H9 (cell line): Measurements from ENCODE around the gene SLCO4A1. TPM values are rescaled to one million over a fixed set of nuclear protein-coding genes. Genes with fewer than 3 reads are reported as not detected.

Source experiments
- DNase-seq: peaks from one replicate; pipeline ENCODE4 v3.0.0-alpha.2; 2017
- H2AFZ ChIP-seq: one replicate; pipeline ENCODE4 v1.6.1; 2013; ENCODE audit warnings: mild to moderate bottlenecking, low read length, control low read depth, moderate library complexity
- H2AK5ac ChIP-seq: 2 replicates; pipeline ENCODE4 v1.6.1; 2013; ENCODE audit warnings: low read length, control low read depth, mixed read lengths; ENCODE audit not compliant: insufficient read length
- H2BK120ac ChIP-seq: one replicate; pipeline ENCODE4 v1.6.1; 2013; ENCODE audit warnings: low read depth, mild to moderate bottlenecking, low read length, control low read depth, inconsistent platforms; ENCODE audit not compliant: poor library complexity, severe bottlenecking
- H2BK12ac ChIP-seq: 2 replicates; pipeline ENCODE4 v1.6.1; 2013; ENCODE audit warnings: low read length, control low read depth, mixed read lengths, low read depth; ENCODE audit not compliant: insufficient read length
- H2BK15ac ChIP-seq: 2 replicates; pipeline ENCODE4 v1.6.1; 2013; ENCODE audit warnings: low read depth, low read length, control low read depth
- H2BK20ac ChIP-seq: one replicate; pipeline ENCODE4 v1.6.1; 2013; ENCODE audit warnings: low read depth, mild to moderate bottlenecking, low read length, control low read depth, inconsistent platforms; ENCODE audit not compliant: poor library complexity, severe bottlenecking
- H2BK5ac ChIP-seq: 2 replicates; pipeline ENCODE4 v1.6.1; 2013; ENCODE audit warnings: low read length, control low read depth, mixed read lengths; ENCODE audit not compliant: insufficient read length
- H3K14ac ChIP-seq: 2 replicates; pipeline ENCODE4 v1.6.1; 2013; ENCODE audit warnings: low read length, control low read depth; ENCODE audit not compliant: insufficient read depth
- H3K18ac ChIP-seq: 2 replicates; pipeline ENCODE4 v1.6.1; 2013; ENCODE audit warnings: low read depth, mild to moderate bottlenecking, mixed read lengths, low read length, control low read depth; ENCODE audit not compliant: insufficient read length
- H3K23ac ChIP-seq: 2 replicates; pipeline ENCODE4 v1.6.1; 2013; ENCODE audit warnings: low read length, control low read depth, mixed read lengths, low read depth; ENCODE audit not compliant: insufficient read length
- H3K23me2 ChIP-seq: 2 replicates; pipeline ENCODE4 v1.6.1; 2013; ENCODE audit warnings: low read depth, mild to moderate bottlenecking, mixed read lengths, low read length, control low read depth; ENCODE audit not compliant: insufficient read length, poor library complexity, severe bottlenecking
- H3K27ac ChIP-seq: 2 replicates; pipeline ENCODE4 v1.5.1; 2013; ENCODE audit warnings: low read length, control low read depth, mixed read lengths, low read depth; ENCODE audit not compliant: insufficient read length
- H3K27me3 ChIP-seq: 2 replicates; pipeline ENCODE4 v1.6.1; 2013; ENCODE audit warnings: low read length, control low read depth, inconsistent platforms; ENCODE audit not compliant: insufficient read depth
- H3K4ac ChIP-seq: 2 replicates; pipeline ENCODE4 v1.6.1; 2013; ENCODE audit warnings: low read depth, mild to moderate bottlenecking, control low read depth, inconsistent platforms, low read length, moderate library complexity
- H3K4me1 ChIP-seq: 2 replicates; pipeline ENCODE4 v1.6.1; 2013; ENCODE audit warnings: low read length, control low read depth, inconsistent platforms; ENCODE audit not compliant: insufficient read depth
- H3K4me2 ChIP-seq: 2 replicates; pipeline ENCODE4 v1.6.1; 2013; ENCODE audit warnings: low read length, control low read depth, mixed read lengths; ENCODE audit not compliant: insufficient read length, insufficient read depth
- H3K56ac ChIP-seq: 2 replicates; pipeline ENCODE4 v1.6.1; 2013; ENCODE audit warnings: low read depth, mild to moderate bottlenecking, mixed read lengths, low read length, control low read depth; ENCODE audit not compliant: insufficient read length
- H3K79me1 ChIP-seq: 2 replicates; pipeline ENCODE4 v1.6.1; 2013; ENCODE audit warnings: low read depth, mild to moderate bottlenecking, moderate library complexity, low read length, control low read depth, inconsistent platforms; ENCODE audit not compliant: insufficient read depth, poor library complexity, severe bottlenecking
- H3K79me2 ChIP-seq: 2 replicates; pipeline ENCODE4 v1.6.1; 2013; ENCODE audit warnings: low read length, control low read depth, inconsistent platforms; ENCODE audit not compliant: insufficient read depth
- H3K9ac ChIP-seq: 2 replicates; pipeline ENCODE4 v1.6.1; 2013; ENCODE audit warnings: low read length, control low read depth, mixed read lengths; ENCODE audit not compliant: insufficient read length; ENCODE audit errors: extremely low read depth
- H3K9me3 ChIP-seq: one replicate; pipeline ENCODE4 v1.6.1; 2013; ENCODE audit warnings: low read depth, low read length, inconsistent platforms; ENCODE audit not compliant: control insufficient read depth
- H3T11ph ChIP-seq: one replicate; pipeline ENCODE4 v1.6.1; 2013; ENCODE audit warnings: mild to moderate bottlenecking, low read length, control low read depth, inconsistent platforms
- H4K20me1 ChIP-seq: one replicate; pipeline ENCODE4 v1.6.1; 2013; ENCODE audit not compliant: control insufficient read depth, insufficient read length, insufficient read depth
- H4K5ac ChIP-seq: 2 replicates; pipeline ENCODE4 v1.6.1; 2013; ENCODE audit warnings: low read depth, mild to moderate bottlenecking, mixed read lengths, low read length, control low read depth; ENCODE audit not compliant: insufficient read length
- H4K8ac ChIP-seq: replicated peaks from 2 replicates; pipeline ENCODE4 v1.6.1; 2013; ENCODE audit warnings: low read length, control low read depth, mixed read lengths, low read depth; ENCODE audit not compliant: insufficient read length
- H4K91ac ChIP-seq: 2 replicates; pipeline ENCODE4 v1.6.1; 2013; ENCODE audit warnings: low read depth, mild to moderate bottlenecking, moderate library complexity, mixed read lengths, low read length, control low read depth; ENCODE audit not compliant: insufficient read length
- H3K27ac Mint-ChIP-seq, 3 experiments: 2 replicates in 2 of 3; 3 replicates in 1 of 3; pipeline ENCODE4 v1.8.0; 2020 to 2021; ENCODE audit warnings: mixed read lengths in 3 of 3, mild to moderate bottlenecking in 1 of 3, moderate library complexity in 1 of 3
- H3K27me3 Mint-ChIP-seq: 2 replicates; pipeline ENCODE4 v1.8.0; 2021; ENCODE audit warnings: low read depth, mild to moderate bottlenecking, moderate library complexity, mixed read lengths
- H3K36me3 Mint-ChIP-seq, 3 experiments: 2 replicates in 2 of 3; 3 replicates in 1 of 3; pipeline ENCODE4 v1.8.0; 2020 to 2021; ENCODE audit warnings: low read depth in 3 of 3, mixed read lengths in 3 of 3; ENCODE audit not compliant: insufficient read depth in 1 of 3
- H3K4me1 Mint-ChIP-seq, 2 experiments: 2 replicates each; pipeline ENCODE4 v1.8.0; 2020; ENCODE audit warnings: mixed read lengths in 2 of 2
- H3K4me3 Mint-ChIP-seq, 2 experiments: 2 replicates in 1 of 2; 3 replicates in 1 of 2; pipeline ENCODE4 v1.8.0; 2020 to 2021; ENCODE audit warnings: mild to moderate bottlenecking in 2 of 2, mixed read lengths in 2 of 2, moderate library complexity in 1 of 2
- H3K9me3 Mint-ChIP-seq, 2 experiments: 2 replicates in 1 of 2; 3 replicates in 1 of 2; pipeline ENCODE4 v1.8.0; 2020; ENCODE audit warnings: mild to moderate bottlenecking in 2 of 2, mixed read lengths in 2 of 2, moderate library complexity in 1 of 2
- CTCF ChIP-seq: fragments of 200-600 bp; sonication (generic); conservative IDR thresholded peaks from 3 replicates; pipeline ENCODE4 v1.8.0; 2021; ENCODE audit warnings: antibody characterized with exemption, mild to moderate bottlenecking
- WGBS: extraction: QIAGEN DNeasy Blood & Tissue Kit; methylation state at CpG from one replicate; pipeline ENCODE4 v1.1.7; 2013; ENCODE audit warnings: missing lambda C conversion rate, low lambda C conversion rate, mixed read lengths; ENCODE audit not compliant: insufficient read length; ENCODE audit errors: extremely low coverage; 5-methylcytosine and 5-hydroxymethylcytosine counted together
- total RNA-seq: library from RNA; stranded (reverse); gene quantifications from 2 replicates; pipeline ENCODE4 v1.2.1, GENCODE V29; 2021

SLCO4A1 gene
- total RNA-seq, 1 experiment from 2014 or later = 9.4 TPM

- H3K9me3 Mint-ChIP-seq = no peaks in the 10 kb centered on the region
- Histone ChIP-seq H3K18ac (no peak overlapping the region), H3K27ac (no peak overlapping the region), H4K8ac (no peak overlapping the region), H2BK120ac (no peak overlapping the region), H2AFZ (no peak overlapping the region), H3K9me3 (no peaks in the 10 kb centered on the region), H3K14ac (no peak overlapping the region; the same call in 1 of the 2 replicates), H2BK15ac (no peak overlapping the region), H3K4ac (no peak overlapping the region), H3K23ac (no peak overlapping the region), H3K79me2 (no peaks in the 10 kb centered on the region), H4K91ac (no peak overlapping the region), H4K5ac (no peak overlapping the region), H2BK12ac (no peak overlapping the region), H3K4me1 (peaks cover 2% of the 10 kb centered on the region; the same call in 1 of the 2 replicates), H3K56ac (no peak overlapping the region), H3K79me1 (no peaks in the 10 kb centered on the region), H3K27me3 (no peaks in the 10 kb centered on the region), H3K9ac (no peak overlapping the region), H3T11ph (no peak overlapping the region), H3K23me2 (no peaks in the 10 kb centered on the region), H3K4me2 (no peak overlapping the region), H2AK5ac (no peak overlapping the region), H2BK20ac (no peak overlapping the region), H2BK5ac (no peak overlapping the region), H4K20me1 (no peaks in the 10 kb centered on the region)
- no peak for DNase-seq
- no CpG with 5 or more reads among the region's 25 CpGs for WGBS
- no peaks in the 10 kb centered on the region for H3K36me3 Mint-ChIP-seq
- H3K4me3 Mint-ChIP-seq = no peak overlapping the region
- H3K4me1 Mint-ChIP-seq = peaks cover 17 to 23% of the 10 kb centered on the region in 2 experiments
- H3K27ac Mint-ChIP-seq = no peak overlapping the region
- no peaks in the 10 kb centered on the region; the same call in 1 of the 2 replicates for H3K27me3 Mint-ChIP-seq
- no peak for TF ChIP-seq CTCF
These were observed 20.0 kb upstream of the SLCO4A1 start for GRCh38 chr20:62622178-62622876.
